IPS-18c (cell line): ENCODE data around the gene ZNF808.
A peak's percentile ranks its signal among the peaks of the same experiment; 100 is the strongest.
"Not testable (repeated sequence)": the region's sequence is repeated elsewhere in the genome, so short reads cannot be mapped to it uniquely, and the experiment has no call there.

Experiments used
- H3K4me3 ChIP-seq: 2 replicates; pipeline ENCODE4 v1.7.0; 2013; ENCODE audit warnings: low read depth, mild to moderate bottlenecking, low read length, moderate library complexity; ENCODE audit not compliant: insufficient read depth
- H3K9me3 ChIP-seq: one replicate; pipeline ENCODE4 v1.6.1; 2013; ENCODE audit warnings: mild to moderate bottlenecking, low read length, moderate library complexity; ENCODE audit not compliant: control insufficient read depth, insufficient read depth

ZNF808 gene

GRCh38 chr19:52567921-52568320 is 40.5 kb downstream of the ZNF808 start:
- Histone ChIP-seq H3K9me3 (no peaks in the 10 kb centered on the region), H3K4me3 (no peak overlapping the region)

- H3K9me3 ChIP-seq: not testable (repeated sequence)
- H3K4me3 ChIP-seq: peak overlapping the region; percentile 50
Measured at GRCh38 chr19:52569638-52569999, 42.2 kb downstream of the ZNF808 start.

GRCh38 chr19:52570000-52570861 is 42.8 kb downstream of the ZNF808 start, which contains the start of gene ZNF701:
ZNF701 (plus strand) TSS chr19:52570287; CDS start chr19:52574148, 3,861 bp downstream.
- no peaks in the 10 kb centered on the region for H3K9me3 ChIP-seq

GRCh38 chr19:52584736-52585440 is 57.4 kb downstream of the ZNF808 start:
- H3K4me3 ChIP-seq: no peak overlapping the region; the same call in 1 of the 2 replicates

More at GRCh38 chr19:52570000-52570861, 42.8 kb downstream of the ZNF808 start, which contains the start of gene ZNF701:
- H3K4me3 ChIP-seq: peak within 1 kb of the TSS; percentile 95

GRCh38 chr19:52585604-52586003 is 58.1 kb downstream of the ZNF808 start:
- no peak overlapping the region for H3K4me3 ChIP-seq
- H3K9me3 ChIP-seq: no peaks in the 10 kb centered on the region

More at GRCh38 chr19:52584736-52585440, 57.4 kb downstream of the ZNF808 start:
- H3K9me3 ChIP-seq: no peaks in the 10 kb centered on the region

DNA sequence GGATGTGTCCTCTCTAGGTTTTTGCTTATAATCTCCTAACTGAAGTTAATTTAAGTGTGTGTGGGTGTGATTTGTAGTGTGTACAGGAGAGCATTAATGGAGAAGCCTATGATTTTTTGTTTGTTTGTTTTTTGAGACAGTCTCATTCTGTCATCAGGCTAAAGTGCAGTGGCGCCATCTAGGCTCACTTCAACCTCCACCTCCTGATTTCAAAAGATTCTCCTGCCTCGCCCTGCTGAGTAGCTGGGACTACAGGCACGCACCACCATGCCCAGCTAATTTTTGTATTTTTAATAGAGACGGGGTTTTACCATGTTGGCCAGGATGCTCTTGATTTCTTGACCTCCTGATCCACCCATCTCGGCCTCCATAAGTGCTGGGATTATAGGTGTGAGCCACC is 63.3 kb downstream of the ZNF808 start:
- Histone ChIP-seq H3K9me3 (peaks cover 2% of the 10 kb centered on the region), H3K4me3 (no peak overlapping the region)

GRCh38 chr19:52592301-52592700 is 64.8 kb downstream of the ZNF808 start:
- Histone ChIP-seq H3K4me3 (no peak overlapping the region), H3K9me3 (peaks cover 2% of the 10 kb centered on the region)

DNA sequence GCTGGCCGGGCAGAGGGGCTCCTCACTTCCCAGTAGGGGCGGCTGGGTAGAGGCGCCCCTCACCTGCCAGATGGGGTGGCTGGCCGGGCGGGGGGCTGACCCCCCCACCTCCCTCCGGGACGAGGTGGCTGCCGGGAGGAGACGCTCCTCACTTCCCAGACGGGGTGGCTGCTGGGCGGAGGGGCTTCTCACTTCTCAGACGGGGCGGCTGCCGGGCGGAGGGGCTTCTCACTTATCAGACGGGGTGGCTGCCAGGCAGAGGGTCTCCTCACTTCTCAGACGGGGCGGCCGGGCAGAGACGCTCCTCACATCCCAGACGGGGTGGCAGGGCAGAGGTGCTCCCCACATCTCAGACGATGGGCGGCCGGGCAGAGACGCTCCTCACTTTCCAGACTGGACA is 66.0 kb downstream of the ZNF808 start:
- H3K9me3 ChIP-seq, H3K4me3 ChIP-seq: not testable (repeated sequence)

GRCh38 chr19:52599241-52599640 is 71.8 kb downstream of the ZNF808 start:
- H3K4me3 ChIP-seq: no peak overlapping the region
- peaks cover 6% of the 10 kb centered on the region for H3K9me3 ChIP-seq

- Histone ChIP-seq H3K9me3 (peaks cover 3% of the 10 kb centered on the region), H3K4me3 (peak overlapping the region; percentile 77)
Measured at GRCh38 chr19:52600639-52601024, 73.2 kb downstream of the ZNF808 start.

DNA sequence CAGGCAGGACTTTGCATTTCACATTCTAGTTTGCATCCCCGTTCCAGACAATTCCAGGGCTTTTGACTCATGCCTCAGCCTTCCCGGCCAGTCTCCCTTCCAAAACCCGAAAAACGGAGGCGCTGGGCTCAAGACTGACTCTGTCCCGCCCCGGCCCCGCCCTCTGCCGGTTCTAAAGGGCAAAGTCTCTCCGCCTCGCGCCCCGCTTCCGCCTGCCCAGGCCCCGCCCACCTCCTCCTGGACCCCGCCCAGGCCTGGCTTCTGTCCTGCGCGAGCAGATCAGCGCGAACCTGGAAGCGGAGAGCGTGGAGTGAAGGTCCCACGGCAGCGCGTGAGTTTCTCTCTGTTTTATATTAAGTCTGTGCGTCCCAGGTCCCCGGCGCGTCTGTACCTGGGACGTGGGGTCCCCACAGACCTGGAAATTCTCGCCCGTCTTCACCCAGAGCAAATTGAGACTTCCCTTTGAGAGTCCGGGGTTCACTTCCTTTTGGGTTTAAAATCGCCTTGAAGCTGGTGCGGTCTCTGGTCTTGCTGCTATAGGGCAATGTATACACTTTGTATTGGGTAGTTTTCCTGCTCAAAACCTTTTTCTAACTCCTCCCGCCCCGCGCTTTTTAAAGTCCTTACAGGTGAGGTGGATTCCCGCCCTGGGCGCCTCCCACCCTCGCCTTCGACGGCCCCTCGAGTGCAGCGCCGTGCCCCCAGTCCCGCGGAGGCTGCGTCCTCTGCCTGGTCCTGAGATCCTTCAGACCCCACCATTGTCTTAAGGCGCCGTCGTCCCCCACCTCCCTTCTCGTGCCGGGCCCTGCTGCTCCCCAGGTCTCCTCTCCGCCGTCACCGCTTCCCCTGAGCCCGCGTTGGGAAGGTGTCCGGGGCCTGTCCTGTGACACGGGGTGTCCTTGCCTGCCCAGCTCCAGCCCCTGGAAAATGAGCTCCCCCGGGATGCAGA is 73.8 kb downstream of the ZNF808 start:
- H3K9me3 ChIP-seq: peaks cover 3% of the 10 kb centered on the region

DNA sequence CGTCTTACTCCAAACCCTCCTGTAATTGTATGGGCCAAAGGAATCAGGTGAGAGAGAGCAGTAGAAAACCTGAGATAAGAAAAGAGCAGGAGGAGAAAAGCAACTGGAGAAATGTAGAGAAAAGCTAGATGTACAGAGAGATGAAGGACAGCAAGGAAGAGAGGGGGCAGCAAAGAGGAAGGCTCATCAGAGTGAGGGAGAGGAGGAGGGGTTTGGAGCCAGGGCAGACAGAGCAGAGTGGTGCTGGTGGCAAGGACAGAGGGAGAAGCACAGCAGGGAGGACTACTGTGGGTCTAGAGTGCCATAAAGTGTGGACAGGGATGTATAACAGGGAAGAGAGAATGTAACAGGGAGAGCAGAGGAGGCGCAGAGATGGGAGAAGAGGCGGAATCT is 74.5 kb downstream of the ZNF808 start:
- peak overlapping the region; percentile 77 for H3K4me3 ChIP-seq

More for the DNA sequence above, 73.8 kb downstream of the ZNF808 start:
- H3K4me3 ChIP-seq: peak overlapping the region; percentile 77

DNA sequence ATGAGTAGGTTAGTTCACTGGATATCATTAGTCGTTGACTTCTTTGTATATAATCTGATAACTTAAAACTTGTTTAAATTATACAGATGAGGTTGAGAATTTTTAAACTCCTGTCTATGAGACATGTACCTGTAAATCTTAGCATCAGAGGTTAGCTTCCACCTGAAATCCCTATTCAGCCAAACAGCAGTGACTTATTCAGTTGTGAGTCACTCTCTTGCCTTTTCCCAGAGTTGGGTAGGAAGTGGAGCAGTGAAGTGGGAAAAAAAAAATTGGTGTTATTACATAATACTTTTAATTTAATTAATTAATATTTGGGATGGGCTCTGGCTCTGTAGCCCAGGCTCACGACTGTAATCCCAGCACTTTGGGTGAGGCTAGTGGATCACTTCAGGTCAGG is 75.5 kb downstream of the ZNF808 start:
- H3K9me3 ChIP-seq: peaks cover 3% of the 10 kb centered on the region
- no peak overlapping the region for H3K4me3 ChIP-seq

More for the DNA sequence above, 74.5 kb downstream of the ZNF808 start:
- H3K9me3 ChIP-seq: not testable (repeated sequence)

- Histone ChIP-seq H3K9me3 (peaks cover 3% of the 10 kb centered on the region), H3K4me3 (no peak overlapping the region)
Measured at GRCh38 chr19:52603558-52604207, 76.2 kb downstream of the ZNF808 start.
